Erythroblast (primary cell): ENCODE measurements around the gene SH3PXD2B.

ENCODE experiments used
- GATA1 ChIP-seq: IDR thresholded peaks from 2 replicates; pipeline ENCODE4 v1.6.1; 2011; ENCODE audit warnings: low read depth, mild to moderate bottlenecking, control low read depth, low read length, moderate library complexity
- POLR2A ChIP-seq: IDR thresholded peaks from 2 replicates; pipeline ENCODE4 v1.6.1; 2011; ENCODE audit warnings: mild to moderate bottlenecking, low read length

GRCh38 chr5:172498431-172499129, 44.3 kb upstream of the SH3PXD2B start:
- TF ChIP-seq POLR2A (no peak), GATA1 (no peak)
